Memory B cell (primary cell): ENCODE measurements around the gene CCDC187.

Source experiments
- ATAC-seq: fragments of 150-1000 bp; cut with Tn5 transposase; 2 replicates; pipeline ENCODE4 v1.10.0; 2021; ENCODE audit warnings: low read depth, mild to moderate bottlenecking, moderate library complexity
- DNase-seq, 2 donors: peaks; one replicate each; pipeline ENCODE4 v3.0.0; 2022; ENCODE audit warnings: low spot score in 2 of 2
- H3K27ac Mint-ChIP-seq: one replicate; pipeline ENCODE4 v1.8.0; 2022; ENCODE audit warnings: mild to moderate bottlenecking, moderate library complexity, mixed read lengths
- H3K27me3 Mint-ChIP-seq: one replicate; pipeline ENCODE4 v1.8.0; 2022; ENCODE audit warnings: mixed read lengths
- H3K36me3 Mint-ChIP-seq: one replicate; pipeline ENCODE4 v1.8.0; 2022; ENCODE audit warnings: mild to moderate bottlenecking, mixed read lengths
- H3K4me1 Mint-ChIP-seq: one replicate; pipeline ENCODE4 v1.8.0; 2022; ENCODE audit warnings: mixed read lengths
- H3K4me3 Mint-ChIP-seq: one replicate; pipeline ENCODE4 v1.8.0; 2022; ENCODE audit warnings: mild to moderate bottlenecking, moderate library complexity, mixed read lengths
- H3K9me3 Mint-ChIP-seq: one replicate; pipeline ENCODE4 v1.8.0; 2022; ENCODE audit warnings: mixed read lengths

The CCDC187 gene

DNA sequence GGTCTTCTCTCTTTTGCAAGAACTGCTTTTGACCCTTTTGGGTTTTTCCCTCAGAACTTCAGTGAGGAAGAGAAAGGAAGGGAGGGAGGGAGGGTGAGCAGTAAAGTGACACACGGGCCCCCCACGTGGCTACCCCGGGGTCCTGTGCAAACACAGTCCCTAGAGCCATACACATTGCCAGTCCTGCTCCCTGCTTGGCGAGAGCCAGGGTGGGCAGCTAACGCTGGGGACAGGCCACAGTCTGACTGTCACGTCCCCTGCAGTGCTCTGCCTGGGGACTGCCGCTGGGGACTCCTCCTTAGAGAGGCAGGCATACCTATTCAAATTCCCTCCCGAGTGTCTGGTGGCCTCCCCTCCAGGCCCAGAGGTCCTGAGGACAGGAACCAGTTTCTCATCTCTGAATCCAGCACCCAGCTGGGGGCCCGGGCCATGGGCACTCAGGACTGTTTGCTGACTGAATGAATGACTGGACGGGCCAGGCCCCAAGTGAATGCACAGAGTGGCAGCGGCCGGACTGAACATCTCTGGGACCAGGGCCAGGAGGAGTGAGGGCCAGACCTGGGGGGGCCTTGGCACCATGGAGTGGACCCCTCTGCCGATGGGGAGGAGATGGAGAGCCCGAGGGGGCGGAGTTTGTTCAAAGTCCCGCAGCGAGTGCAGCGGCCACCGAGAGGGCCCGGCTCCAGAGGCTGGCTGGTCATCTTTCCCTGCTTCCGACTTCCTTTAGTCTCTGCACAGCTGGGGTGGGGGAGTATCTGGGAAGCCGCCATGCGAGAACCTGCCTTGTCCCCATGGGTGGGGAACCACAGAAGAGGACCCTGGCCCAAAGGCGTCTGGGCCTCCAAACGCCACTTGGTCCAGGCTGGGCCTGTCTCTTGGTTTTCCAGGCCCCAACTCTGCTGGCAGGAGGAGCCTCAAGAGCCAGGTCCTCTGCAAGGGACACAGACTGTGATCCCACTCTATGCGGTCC is 5.8 kb downstream of the CCDC187 start:
- no peak overlapping the region for H3K4me3 Mint-ChIP-seq
- no peak overlapping the region for H3K27ac Mint-ChIP-seq
- H3K9me3 Mint-ChIP-seq: no peaks in the 10 kb centered on the region
- DNase-seq: no peak
- no peaks in the 10 kb centered on the region for H3K4me1 Mint-ChIP-seq
- H3K27me3 Mint-ChIP-seq: peaks cover 10% of the 10 kb centered on the region
- ATAC-seq: no peak
- H3K36me3 Mint-ChIP-seq: no peaks in the 10 kb centered on the region

DNA sequence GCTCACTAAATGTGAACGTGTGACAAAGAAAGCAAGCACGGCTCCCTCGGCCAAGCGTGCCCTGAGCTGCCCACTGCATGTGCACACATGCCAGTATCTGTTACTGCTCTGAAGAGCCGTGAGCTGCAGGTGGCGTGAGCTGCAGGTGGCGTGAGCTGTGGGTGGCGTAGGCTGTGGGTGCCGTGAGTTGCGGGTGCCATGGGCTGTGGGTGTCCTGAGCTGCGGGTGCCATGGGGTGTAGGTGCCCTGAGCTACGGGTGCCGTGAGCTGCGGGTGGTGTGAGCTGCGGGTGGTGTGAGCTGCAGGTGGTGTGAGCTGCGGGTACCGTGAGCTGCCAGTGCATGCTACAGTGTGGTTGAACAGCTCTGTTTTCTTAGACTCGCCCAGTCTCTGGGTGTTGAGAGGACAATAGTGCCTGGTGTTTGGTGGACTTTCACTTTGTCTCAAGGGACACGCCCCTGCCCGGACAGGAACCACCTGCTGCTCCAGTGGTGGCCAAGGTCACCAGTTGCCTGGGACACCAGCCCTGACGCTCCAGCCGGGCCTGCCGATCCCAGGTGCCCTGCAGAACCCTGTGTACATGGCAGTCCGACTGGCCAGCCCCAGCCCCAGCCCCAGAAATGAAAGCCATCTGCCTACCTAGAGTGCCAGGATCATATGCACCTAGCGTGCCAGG is 6.7 kb downstream of the CCDC187 start:
- peak; percentile 5 for ATAC-seq
- DNase-seq: no peak
- H3K9me3 Mint-ChIP-seq: no peaks in the 10 kb centered on the region
- H3K27me3 Mint-ChIP-seq: peaks cover 6% of the 10 kb centered on the region
- H3K27ac Mint-ChIP-seq: no peak overlapping the region
- H3K36me3 Mint-ChIP-seq: no peaks in the 10 kb centered on the region
- no peak overlapping the region for H3K4me3 Mint-ChIP-seq
- no peaks in the 10 kb centered on the region for H3K4me1 Mint-ChIP-seq

DNA sequence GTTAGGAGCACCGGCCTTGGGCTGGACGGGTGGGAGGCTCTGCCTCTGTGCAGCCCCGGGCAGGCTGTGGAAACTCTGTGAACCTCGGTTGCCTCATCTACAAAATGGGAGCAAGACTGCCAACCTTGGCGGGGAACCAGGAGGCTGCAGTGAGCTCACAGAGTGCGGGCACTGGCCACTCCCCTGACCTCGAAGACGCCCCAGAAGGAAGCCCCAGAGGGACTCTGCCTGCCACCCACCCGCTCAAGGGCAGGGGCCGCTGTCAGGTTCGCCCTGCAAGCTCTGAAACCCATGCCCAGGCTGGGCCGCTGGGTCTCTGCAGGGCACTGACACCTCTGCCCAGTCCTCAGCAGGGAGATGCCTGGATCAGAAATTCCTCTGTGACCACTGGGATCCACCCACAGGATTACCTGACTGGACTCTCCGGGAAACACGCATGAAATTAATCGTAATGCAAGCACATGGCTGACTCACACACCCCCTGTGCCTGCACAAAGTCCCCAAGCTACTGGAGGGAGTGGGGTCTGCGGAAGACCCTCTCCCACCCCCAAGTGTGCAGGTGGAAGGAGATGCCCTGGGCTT is 7.4 kb downstream of the CCDC187 start:
- H3K9me3 Mint-ChIP-seq: no peaks in the 10 kb centered on the region
- no peaks in the 10 kb centered on the region for H3K4me1 Mint-ChIP-seq
- ATAC-seq (no peak), DNase-seq (no peak)
- no peak overlapping the region for H3K4me3 Mint-ChIP-seq
- H3K27me3 Mint-ChIP-seq: peaks cover 6% of the 10 kb centered on the region
- no peaks in the 10 kb centered on the region for H3K36me3 Mint-ChIP-seq
- no peak overlapping the region for H3K27ac Mint-ChIP-seq

GRCh38 chr9:136295542-136296433 is 8.1 kb downstream of the CCDC187 start:
- Mint-ChIP-seq H3K4me3 (no peak overlapping the region), H3K36me3 (no peaks in the 10 kb centered on the region), H3K9me3 (no peaks in the 10 kb centered on the region), H3K27me3 (peaks cover 6% of the 10 kb centered on the region), H3K4me1 (no peaks in the 10 kb centered on the region), H3K27ac (no peak overlapping the region)
- ATAC-seq (no peak), DNase-seq (no peak)

DNA sequence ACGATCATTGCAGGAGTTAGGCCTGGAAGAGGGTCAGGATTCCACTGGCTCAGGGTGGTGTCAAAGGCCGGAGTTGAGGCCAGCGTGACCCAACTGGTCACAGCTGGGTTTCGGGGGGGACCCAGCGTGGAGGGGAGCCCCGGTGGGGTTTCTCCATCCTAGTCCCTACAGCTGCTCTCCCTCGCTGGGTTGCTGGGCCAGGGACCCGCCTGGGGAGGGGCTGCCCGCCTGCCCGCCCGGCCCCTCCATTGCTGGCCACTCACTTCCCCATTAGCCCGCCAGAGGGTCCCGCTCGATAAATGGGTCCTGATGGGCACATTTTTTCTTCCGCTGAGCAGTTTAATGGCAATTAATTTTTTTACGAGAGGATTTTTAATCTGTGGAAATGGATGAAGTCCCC is 8.8 kb downstream of the CCDC187 start:
- no peak overlapping the region for H3K4me3 Mint-ChIP-seq
- H3K27me3 Mint-ChIP-seq: peaks cover 6% of the 10 kb centered on the region
- H3K9me3 Mint-ChIP-seq: no peaks in the 10 kb centered on the region
- no peak overlapping the region for H3K27ac Mint-ChIP-seq
- no peaks in the 10 kb centered on the region for H3K36me3 Mint-ChIP-seq
- no peaks in the 10 kb centered on the region for H3K4me1 Mint-ChIP-seq
- ATAC-seq (no peak), DNase-seq (no peak)

GRCh38 chr9:136294437-136294836 is 9.5 kb downstream of the CCDC187 start:
- Mint-ChIP-seq H3K9me3 (no peaks in the 10 kb centered on the region), H3K4me1 (no peaks in the 10 kb centered on the region), H3K4me3 (no peak overlapping the region), H3K36me3 (no peaks in the 10 kb centered on the region), H3K27me3 (peaks cover 6% of the 10 kb centered on the region), H3K27ac (no peak overlapping the region)
- no peak for ATAC-seq
- DNase-seq: no peak

DNA sequence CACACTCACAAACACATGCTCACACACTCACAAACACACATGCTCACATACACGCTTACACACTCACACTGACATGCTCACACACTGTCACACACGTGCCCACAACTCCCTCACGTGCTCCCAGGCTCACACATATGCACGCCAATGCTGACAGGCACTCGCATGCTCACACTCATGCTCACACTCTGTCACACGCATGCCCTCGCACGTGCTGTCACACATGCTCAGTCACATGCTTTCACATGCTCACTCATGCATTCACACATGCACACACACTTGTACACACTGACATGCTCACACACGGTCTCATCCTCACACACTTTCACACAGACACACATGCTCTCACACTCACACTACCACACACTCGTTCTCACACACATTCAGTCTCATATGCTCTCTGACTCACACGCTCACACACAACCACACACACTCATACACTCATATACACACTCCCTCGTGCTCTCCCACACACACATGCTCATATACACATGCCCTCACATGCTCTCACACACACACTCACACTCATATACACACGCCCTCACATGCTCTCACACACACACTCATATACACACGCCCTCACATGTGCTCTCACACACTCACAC is 10.3 kb downstream of the CCDC187 start:
- Mint-ChIP-seq H3K36me3 (no peaks in the 10 kb centered on the region), H3K4me3 (no peak overlapping the region)

DNA sequence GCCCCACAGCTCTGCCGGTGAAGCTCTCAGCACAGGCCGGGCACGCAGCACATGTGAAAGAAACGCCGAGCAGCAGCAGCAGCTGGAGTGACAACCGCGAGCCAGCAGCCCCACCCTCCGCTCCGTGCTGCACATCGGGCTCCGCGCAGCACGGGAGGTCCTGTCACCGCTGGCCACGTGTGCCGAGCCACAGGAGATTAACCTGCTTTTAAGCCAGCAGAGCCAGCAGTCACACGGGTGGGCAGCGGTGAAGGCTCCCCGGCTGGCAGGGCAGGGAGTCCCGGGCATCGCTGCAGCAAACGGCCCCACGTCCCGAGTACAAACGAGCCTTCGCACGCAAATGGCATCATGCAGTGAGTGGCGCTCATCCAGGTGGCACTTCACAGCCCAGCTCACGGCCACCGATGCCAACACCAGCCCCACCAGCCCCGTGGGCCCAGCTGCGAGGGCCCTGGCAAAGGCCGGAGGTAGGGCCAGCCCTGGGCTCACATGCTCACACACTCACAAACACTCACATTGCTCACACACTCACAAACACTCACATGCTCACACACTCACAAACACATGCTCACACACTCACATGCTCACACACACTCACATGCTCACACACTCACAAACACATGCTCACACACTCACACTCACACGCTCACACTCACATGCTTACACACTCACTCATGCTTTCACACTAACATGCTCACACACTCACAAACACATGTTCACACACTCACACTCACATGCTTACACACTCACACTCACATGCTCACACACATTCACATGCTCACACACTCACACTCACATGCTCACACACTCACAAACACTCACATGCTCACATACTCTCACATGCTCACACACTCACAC is 11.1 kb downstream of the CCDC187 start:
- Mint-ChIP-seq H3K4me1 (no peaks in the 10 kb centered on the region), H3K27me3 (no peaks in the 10 kb centered on the region), H3K4me3 (no peak overlapping the region), H3K36me3 (no peaks in the 10 kb centered on the region), H3K9me3 (no peaks in the 10 kb centered on the region), H3K27ac (no peak overlapping the region)
- ATAC-seq (no peak), DNase-seq (no peak)

More for the DNA sequence above, 10.3 kb downstream of the CCDC187 start:
- Mint-ChIP-seq H3K4me1 (no peaks in the 10 kb centered on the region), H3K9me3 (no peaks in the 10 kb centered on the region), H3K27ac (no peak overlapping the region), H3K27me3 (peaks cover 3% of the 10 kb centered on the region)
- no peak for DNase-seq
- ATAC-seq: no peak

- Mint-ChIP-seq H3K9me3 (no peaks in the 10 kb centered on the region), H3K36me3 (no peaks in the 10 kb centered on the region), H3K27ac (no peak overlapping the region), H3K27me3 (peaks cover 4% of the 10 kb centered on the region), H3K4me3 (no peak overlapping the region), H3K4me1 (no peaks in the 10 kb centered on the region)
- ATAC-seq: no peak
- DNase-seq: no peak
Observed at GRCh38 chr9:136292026-136292538, 11.8 kb downstream of the CCDC187 start.

GRCh38 chr9:136291306-136292025 is 12.4 kb downstream of the CCDC187 start:
- DNase-seq (no peak), ATAC-seq (no peak)
- H3K36me3 Mint-ChIP-seq: no peaks in the 10 kb centered on the region
- H3K4me3 Mint-ChIP-seq: no peak overlapping the region
- no peaks in the 10 kb centered on the region for H3K9me3 Mint-ChIP-seq
- H3K4me1 Mint-ChIP-seq: no peaks in the 10 kb centered on the region
- peaks cover 7% of the 10 kb centered on the region for H3K27me3 Mint-ChIP-seq
- no peak overlapping the region for H3K27ac Mint-ChIP-seq

DNA sequence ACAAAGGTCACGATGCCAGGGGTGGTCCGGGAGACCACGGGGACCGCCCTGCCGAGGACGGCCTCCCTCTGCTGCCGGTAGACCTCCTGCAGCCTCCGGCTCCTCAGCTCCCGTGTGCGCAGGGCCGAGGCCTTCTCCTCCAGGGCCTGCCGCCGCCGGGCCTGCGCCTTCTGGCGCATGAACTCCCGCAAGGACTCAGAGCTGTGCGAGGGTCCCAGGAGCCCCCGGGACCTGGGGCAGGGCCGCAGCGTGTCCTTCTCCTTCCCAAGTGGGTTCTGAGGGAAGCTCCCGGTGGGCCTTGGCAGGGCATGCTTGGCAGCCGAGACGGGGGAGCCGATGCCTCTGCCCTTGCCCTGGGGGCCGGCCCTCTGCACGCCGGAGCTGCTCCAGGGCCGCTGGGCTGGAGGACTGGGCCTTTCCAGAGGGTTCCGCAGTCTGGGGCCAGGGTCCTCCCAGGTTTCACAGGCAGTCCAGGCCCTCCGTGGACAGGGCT is 13.3 kb downstream of the CCDC187 start:
- DNase-seq (no peak), ATAC-seq (no peak)
- Mint-ChIP-seq H3K27ac (no peak overlapping the region), H3K9me3 (no peaks in the 10 kb centered on the region), H3K4me1 (no peaks in the 10 kb centered on the region), H3K36me3 (no peaks in the 10 kb centered on the region), H3K27me3 (peaks cover 7% of the 10 kb centered on the region), H3K4me3 (no peak overlapping the region)
